Stimulated activated naive CD8-positive, alpha-beta T cell treated with anti-CD3 and anti-CD28 coated beads, Interleukin-15, Interleukin-2, amounts not matched to agents 100 ng/mL and 50 ng/mL, for 24 hours (primary cell): ENCODE results near the gene CCN5.

ENCODE experiments used
- H3K27ac Mint-ChIP-seq: one replicate; pipeline ENCODE4 v1.8.0; 2021; ENCODE audit warnings: mild to moderate bottlenecking, mixed read lengths
- H3K27me3 Mint-ChIP-seq: one replicate; pipeline ENCODE4 v1.8.0; 2021; ENCODE audit warnings: mixed read lengths
- H3K36me3 Mint-ChIP-seq: one replicate; pipeline ENCODE4 v1.8.0; 2021; ENCODE audit warnings: low read depth, mixed read lengths
- H3K4me1 Mint-ChIP-seq: one replicate; pipeline ENCODE4 v1.8.0; 2021; ENCODE audit warnings: low read depth, mixed read lengths
- H3K4me3 Mint-ChIP-seq: one replicate; pipeline ENCODE4 v1.8.0; 2021; ENCODE audit warnings: mild to moderate bottlenecking, mixed read lengths
- H3K9me3 Mint-ChIP-seq: one replicate; pipeline ENCODE4 v1.8.0; 2021; ENCODE audit warnings: mixed read lengths

Gene CCN5

DNA sequence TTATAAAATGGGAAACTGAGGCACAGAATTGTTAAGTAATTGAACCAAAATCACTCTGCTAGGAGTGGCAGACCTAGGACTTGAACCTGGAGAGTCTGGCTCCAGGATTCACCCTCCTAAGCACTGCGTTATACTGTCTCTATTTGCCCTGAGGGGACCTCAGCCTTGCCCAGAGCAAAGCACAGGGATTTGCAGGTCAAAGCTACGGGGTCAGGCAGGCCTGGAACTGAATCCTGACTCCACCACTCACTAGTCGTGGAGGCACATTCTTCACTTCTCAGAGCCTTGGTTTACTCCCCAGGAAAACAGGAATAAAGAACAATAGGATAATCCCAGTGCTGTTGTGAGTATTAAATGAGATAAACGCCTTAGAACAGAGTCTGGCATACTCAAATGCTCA, 49.9 kb downstream of the CCN5 start:
- Mint-ChIP-seq H3K36me3 (no peaks in the 10 kb centered on the region), H3K4me1 (no peaks in the 10 kb centered on the region), H3K27ac (no peak overlapping the region), H3K4me3 (no peak overlapping the region), H3K9me3 (no peaks in the 10 kb centered on the region), H3K27me3 (peaks cover 8% of the 10 kb centered on the region)

DNA sequence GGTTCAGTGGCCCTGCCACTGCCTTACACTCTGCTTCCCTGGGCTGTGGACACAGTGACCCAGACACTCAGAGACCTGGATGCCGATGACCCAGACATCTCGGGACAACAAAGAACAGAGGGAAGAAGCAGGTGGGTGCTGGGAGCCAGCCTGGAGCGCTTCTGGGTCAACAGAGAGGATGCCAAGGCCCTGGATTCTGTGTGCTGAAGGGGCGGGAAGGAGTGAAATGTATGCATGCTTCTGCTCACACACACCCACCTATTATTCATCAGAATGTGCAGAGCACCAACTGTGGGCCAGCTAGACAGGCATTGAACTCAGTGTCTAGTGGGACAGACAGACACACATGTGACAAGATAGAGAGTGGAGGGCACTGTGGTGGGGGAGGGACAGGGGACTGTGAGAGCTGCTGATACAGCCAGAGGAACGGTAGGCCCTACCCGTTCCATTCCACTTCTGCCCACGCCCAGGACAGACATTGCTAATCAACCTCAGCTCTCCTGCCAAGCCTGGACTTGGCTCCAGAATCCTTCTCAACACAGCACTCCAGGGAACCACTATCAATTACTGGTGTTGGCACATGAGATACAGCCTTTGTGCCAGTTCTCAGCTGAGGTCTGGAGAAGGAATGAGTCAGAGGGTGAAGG, 50.7 kb downstream of the CCN5 start:
- Mint-ChIP-seq H3K4me1 (no peaks in the 10 kb centered on the region), H3K27ac (no peak overlapping the region), H3K36me3 (no peaks in the 10 kb centered on the region), H3K27me3 (peaks cover 9% of the 10 kb centered on the region), H3K4me3 (no peak overlapping the region), H3K9me3 (no peaks in the 10 kb centered on the region)

DNA sequence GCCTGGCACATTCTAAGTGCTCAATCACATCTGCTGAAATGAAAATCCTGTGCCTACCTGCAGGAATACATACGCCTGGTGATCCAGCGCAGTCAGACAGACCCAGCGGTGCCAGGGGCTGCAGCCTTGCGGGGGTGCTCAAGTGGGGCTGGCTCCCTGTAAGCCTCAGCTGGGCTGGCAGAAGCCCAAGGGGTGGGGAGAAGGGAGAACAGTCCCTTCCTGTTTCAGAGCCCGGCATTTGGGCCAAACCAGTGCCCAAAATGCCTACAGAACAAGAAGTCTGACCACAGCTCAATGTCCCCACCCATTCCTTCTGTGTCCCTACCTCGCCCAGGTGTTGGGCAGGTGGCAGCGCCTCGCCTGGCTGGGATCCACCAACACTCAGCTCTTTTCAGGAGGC, 53.1 kb downstream of the CCN5 start:
- Mint-ChIP-seq H3K36me3 (no peaks in the 10 kb centered on the region), H3K27me3 (peaks cover 3% of the 10 kb centered on the region), H3K27ac (no peak overlapping the region), H3K9me3 (no peaks in the 10 kb centered on the region), H3K4me1 (no peaks in the 10 kb centered on the region), H3K4me3 (no peak overlapping the region)

DNA sequence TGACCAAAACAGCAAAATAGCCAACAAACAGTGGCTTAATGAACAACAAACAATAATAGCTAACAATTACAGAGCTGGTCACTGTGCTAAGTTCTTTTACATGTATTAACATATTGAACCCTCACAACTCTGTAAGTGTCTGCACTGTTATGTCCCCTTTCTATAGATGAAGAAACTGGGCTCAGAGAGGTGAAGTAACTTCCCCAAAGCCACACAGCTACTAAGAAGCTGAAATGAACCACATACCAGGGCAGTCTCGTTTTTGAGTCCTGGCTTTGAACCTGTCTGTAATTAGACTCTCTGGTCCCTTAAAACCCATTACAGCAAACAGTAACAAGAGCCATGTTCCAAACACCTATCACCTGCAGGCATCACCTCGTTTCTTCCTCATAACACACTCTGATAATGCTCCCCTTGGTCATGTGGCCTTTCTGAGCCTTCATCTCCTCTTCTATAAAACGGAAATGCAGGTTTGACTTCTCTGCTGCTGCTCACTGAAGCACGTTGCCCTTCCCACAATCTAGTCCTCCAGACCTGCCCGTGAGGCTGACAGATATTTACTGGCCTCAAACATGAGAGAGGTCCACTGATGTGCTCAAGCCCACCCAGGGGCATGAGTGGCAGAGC, 53.8 kb downstream of the CCN5 start:
- Mint-ChIP-seq H3K4me3 (no peak overlapping the region), H3K27ac (no peak overlapping the region), H3K4me1 (no peaks in the 10 kb centered on the region), H3K36me3 (no peaks in the 10 kb centered on the region), H3K27me3 (peaks cover 3% of the 10 kb centered on the region), H3K9me3 (no peaks in the 10 kb centered on the region)

- no peaks in the 10 kb centered on the region for H3K9me3 Mint-ChIP-seq
- H3K36me3 Mint-ChIP-seq: no peaks in the 10 kb centered on the region
- peaks cover 3% of the 10 kb centered on the region for H3K27me3 Mint-ChIP-seq
- no peaks in the 10 kb centered on the region for H3K4me1 Mint-ChIP-seq
- no peak overlapping the region for H3K27ac Mint-ChIP-seq
- H3K4me3 Mint-ChIP-seq: no peak overlapping the region
Observed at GRCh38 chr20:44769481-44769863, 54.3 kb downstream of the CCN5 start.

GRCh38 chr20:44770484-44771171, 55.5 kb downstream of the CCN5 start:
- no peaks in the 10 kb centered on the region for H3K9me3 Mint-ChIP-seq
- H3K27me3 Mint-ChIP-seq: peaks cover 3% of the 10 kb centered on the region
- no peaks in the 10 kb centered on the region for H3K36me3 Mint-ChIP-seq
- no peak overlapping the region for H3K4me3 Mint-ChIP-seq
- H3K27ac Mint-ChIP-seq: no peak overlapping the region
- H3K4me1 Mint-ChIP-seq: no peaks in the 10 kb centered on the region

- Mint-ChIP-seq H3K36me3 (no peaks in the 10 kb centered on the region), H3K27me3 (peaks cover 4% of the 10 kb centered on the region), H3K4me3 (no peak overlapping the region), H3K9me3 (no peaks in the 10 kb centered on the region), H3K4me1 (no peaks in the 10 kb centered on the region), H3K27ac (no peak overlapping the region)
Observed at GRCh38 chr20:44771172-44771535, 56.0 kb downstream of the CCN5 start.

GRCh38 chr20:44772636-44773035, 57.5 kb downstream of the CCN5 start:
- no peaks in the 10 kb centered on the region for H3K4me1 Mint-ChIP-seq
- H3K36me3 Mint-ChIP-seq: no peaks in the 10 kb centered on the region
- H3K27me3 Mint-ChIP-seq: peaks cover 13% of the 10 kb centered on the region
- no peak overlapping the region for H3K4me3 Mint-ChIP-seq
- no peak overlapping the region for H3K27ac Mint-ChIP-seq
- H3K9me3 Mint-ChIP-seq: no peaks in the 10 kb centered on the region

- peaks cover 13% of the 10 kb centered on the region for H3K27me3 Mint-ChIP-seq
- H3K27ac Mint-ChIP-seq: no peak overlapping the region
- no peak overlapping the region for H3K4me3 Mint-ChIP-seq
- no peaks in the 10 kb centered on the region for H3K4me1 Mint-ChIP-seq
- H3K9me3 Mint-ChIP-seq: no peaks in the 10 kb centered on the region
- H3K36me3 Mint-ChIP-seq: no peaks in the 10 kb centered on the region
Observed at GRCh38 chr20:44773070-44773829, 58.1 kb downstream of the CCN5 start.

GRCh38 chr20:44776980-44777379, 61.8 kb downstream of the CCN5 start:
- H3K4me1 Mint-ChIP-seq: no peaks in the 10 kb centered on the region
- H3K36me3 Mint-ChIP-seq: no peaks in the 10 kb centered on the region
- H3K9me3 Mint-ChIP-seq: no peaks in the 10 kb centered on the region
- no peak overlapping the region for H3K27ac Mint-ChIP-seq
- H3K27me3 Mint-ChIP-seq: peaks cover 13% of the 10 kb centered on the region
- no peak overlapping the region for H3K4me3 Mint-ChIP-seq
